Stimulated activated CD4-positive, alpha-beta T cell treated with anti-CD3 and anti-CD28 coated beads, Interleukin-1b, Interleukin-23, amount 100 ng/mL, for 24 hours (primary cell): ENCODE measurements around the gene EMC8.

ENCODE experiments used
- DNase-seq, 4 experiments: peaks; one replicate each; pipeline ENCODE4 v3.0.0-alpha.2; 2020; ENCODE audit warnings: low read depth in 4 of 4, low spot score in 1 of 4

EMC8 gene

GRCh38 chr16:85784813-85785212 is 14.5 kb downstream of the EMC8 start:
- no peak for DNase-seq

- no peak for DNase-seq
Measured at GRCh38 chr16:85783441-85783840, 15.9 kb downstream of the EMC8 start.

- DNase-seq: no peak
Measured at GRCh38 chr16:85782451-85782850, 16.9 kb downstream of the EMC8 start.

- DNase-seq: no peak
Measured at GRCh38 chr16:85781695-85782370, 17.5 kb downstream of the EMC8 start.

- no peak for DNase-seq
Measured at GRCh38 chr16:85781156-85781555, 18.2 kb downstream of the EMC8 start.

GRCh38 chr16:85780281-85780680 is 19.1 kb downstream of the EMC8 start:
- no peak for DNase-seq

- no peak for DNase-seq
Measured at GRCh38 chr16:85778873-85779272, 20.5 kb downstream of the EMC8 start.

- DNase-seq: no peak
Measured at GRCh38 chr16:85777583-85778310, 21.6 kb downstream of the EMC8 start.

- DNase-seq: no peak
Measured at GRCh38 chr16:85774811-85775210, 24.5 kb downstream of the EMC8 start.

GRCh38 chr16:85774136-85774535 is 25.2 kb downstream of the EMC8 start:
- no peak for DNase-seq

- no peak for DNase-seq
Measured at GRCh38 chr16:85773044-85773443, 26.3 kb downstream of the EMC8 start.

- no peak for DNase-seq
Measured at GRCh38 chr16:85770741-85771140, 28.6 kb downstream of the EMC8 start.

GRCh38 chr16:85768199-85768598 is 31.1 kb downstream of the EMC8 start:
- no peak for DNase-seq

GRCh38 chr16:85767531-85767930 is 31.8 kb downstream of the EMC8 start:
- no peak for DNase-seq

- no peak for DNase-seq
Measured at GRCh38 chr16:85765767-85766166, 33.6 kb downstream of the EMC8 start.

GRCh38 chr16:85765211-85765610 is 34.1 kb downstream of the EMC8 start:
- no peak for DNase-seq

- DNase-seq: no peak
Measured at GRCh38 chr16:85763616-85764015, 35.7 kb downstream of the EMC8 start.

- DNase-seq: no peak
Measured at GRCh38 chr16:85762970-85763369, 36.4 kb downstream of the EMC8 start.

- DNase-seq: no peak
Measured at GRCh38 chr16:85761861-85762260, 37.5 kb downstream of the EMC8 start.

- no peak for DNase-seq
Measured at GRCh38 chr16:85759631-85760419, 39.5 kb downstream of the EMC8 start.

- no peak for DNase-seq
Measured at GRCh38 chr16:85759136-85759535, 40.2 kb downstream of the EMC8 start.

GRCh38 chr16:85757341-85757822 is 42.0 kb downstream of the EMC8 start:
- no peak for DNase-seq
